Panc1 (cell line): ENCODE measurements around the gene DNASE1L3.
"Not testable (repeated sequence)": the region's sequence is repeated elsewhere in the genome, so short reads cannot be mapped to it uniquely, and the experiment has no call there.

Experiments
- POLR2AphosphoS5 ChIP-seq: IDR thresholded peaks from 2 replicates; pipeline ENCODE4 v1.6.1; 2012; ENCODE audit warnings: mild to moderate bottlenecking, low read depth, low read length, moderate library complexity
- SIN3A ChIP-seq: IDR thresholded peaks from 2 replicates; pipeline ENCODE4 v1.6.1; 2012; ENCODE audit warnings: low read depth, mild to moderate bottlenecking, low read length, moderate library complexity, borderline replicate concordance; ENCODE audit not compliant: insufficient read depth
- TCF7L2 ChIP-seq: IDR thresholded peaks from 2 replicates; pipeline ENCODE4 v1.6.1; 2011; ENCODE audit warnings: mild to moderate bottlenecking, low read depth, low read length, inconsistent platforms
- TF ChIP-seq, protein P1 (sequence below): fragments of 450-650 bp; IDR thresholded peaks from 2 replicates; pipeline ENCODE4 v1.5.1; 2017; ENCODE audit warnings: mild to moderate bottlenecking
- TF ChIP-seq, protein P2 (sequence below), 2 experiments: IDR thresholded peaks; 2 replicates each; pipeline ENCODE4 v1.6.1; 2011 to 2012; ENCODE audit warnings: low read depth in 2 of 2, control low read depth in 1 of 2, low read length in 1 of 2, mild to moderate bottlenecking in 1 of 2, moderate library complexity in 1 of 2; ENCODE audit not compliant: insufficient read depth in 1 of 2

DNA sequence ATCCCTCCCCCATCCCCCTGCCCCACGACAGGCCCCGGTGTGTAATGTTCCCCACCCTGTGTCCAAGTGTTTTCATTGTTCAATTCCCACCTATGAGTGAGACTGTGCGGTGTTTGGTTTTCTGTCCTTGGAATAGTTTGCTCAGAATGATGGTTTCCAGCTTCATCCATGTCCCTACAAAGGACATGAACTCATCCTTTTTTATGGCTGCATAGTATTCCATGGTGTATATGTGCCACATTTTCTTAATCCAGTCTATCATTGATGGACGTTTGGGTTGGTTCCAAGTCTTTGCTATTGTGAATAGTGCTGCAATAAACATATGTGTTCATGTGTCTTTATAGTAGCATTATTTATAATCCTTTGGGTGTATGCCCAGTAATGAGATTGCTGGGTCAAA is 32.1 kb upstream of the DNASE1L3 start:
- TF ChIP-seq, protein P1, sequence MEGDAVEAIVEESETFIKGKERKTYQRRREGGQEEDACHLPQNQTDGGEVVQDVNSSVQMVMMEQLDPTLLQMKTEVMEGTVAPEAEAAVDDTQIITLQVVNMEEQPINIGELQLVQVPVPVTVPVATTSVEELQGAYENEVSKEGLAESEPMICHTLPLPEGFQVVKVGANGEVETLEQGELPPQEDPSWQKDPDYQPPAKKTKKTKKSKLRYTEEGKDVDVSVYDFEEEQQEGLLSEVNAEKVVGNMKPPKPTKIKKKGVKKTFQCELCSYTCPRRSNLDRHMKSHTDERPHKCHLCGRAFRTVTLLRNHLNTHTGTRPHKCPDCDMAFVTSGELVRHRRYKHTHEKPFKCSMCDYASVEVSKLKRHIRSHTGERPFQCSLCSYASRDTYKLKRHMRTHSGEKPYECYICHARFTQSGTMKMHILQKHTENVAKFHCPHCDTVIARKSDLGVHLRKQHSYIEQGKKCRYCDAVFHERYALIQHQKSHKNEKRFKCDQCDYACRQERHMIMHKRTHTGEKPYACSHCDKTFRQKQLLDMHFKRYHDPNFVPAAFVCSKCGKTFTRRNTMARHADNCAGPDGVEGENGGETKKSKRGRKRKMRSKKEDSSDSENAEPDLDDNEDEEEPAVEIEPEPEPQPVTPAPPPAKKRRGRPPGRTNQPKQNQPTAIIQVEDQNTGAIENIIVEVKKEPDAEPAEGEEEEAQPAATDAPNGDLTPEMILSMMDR, result not testable (repeated sequence)
- TF ChIP-seq, protein P2, sequence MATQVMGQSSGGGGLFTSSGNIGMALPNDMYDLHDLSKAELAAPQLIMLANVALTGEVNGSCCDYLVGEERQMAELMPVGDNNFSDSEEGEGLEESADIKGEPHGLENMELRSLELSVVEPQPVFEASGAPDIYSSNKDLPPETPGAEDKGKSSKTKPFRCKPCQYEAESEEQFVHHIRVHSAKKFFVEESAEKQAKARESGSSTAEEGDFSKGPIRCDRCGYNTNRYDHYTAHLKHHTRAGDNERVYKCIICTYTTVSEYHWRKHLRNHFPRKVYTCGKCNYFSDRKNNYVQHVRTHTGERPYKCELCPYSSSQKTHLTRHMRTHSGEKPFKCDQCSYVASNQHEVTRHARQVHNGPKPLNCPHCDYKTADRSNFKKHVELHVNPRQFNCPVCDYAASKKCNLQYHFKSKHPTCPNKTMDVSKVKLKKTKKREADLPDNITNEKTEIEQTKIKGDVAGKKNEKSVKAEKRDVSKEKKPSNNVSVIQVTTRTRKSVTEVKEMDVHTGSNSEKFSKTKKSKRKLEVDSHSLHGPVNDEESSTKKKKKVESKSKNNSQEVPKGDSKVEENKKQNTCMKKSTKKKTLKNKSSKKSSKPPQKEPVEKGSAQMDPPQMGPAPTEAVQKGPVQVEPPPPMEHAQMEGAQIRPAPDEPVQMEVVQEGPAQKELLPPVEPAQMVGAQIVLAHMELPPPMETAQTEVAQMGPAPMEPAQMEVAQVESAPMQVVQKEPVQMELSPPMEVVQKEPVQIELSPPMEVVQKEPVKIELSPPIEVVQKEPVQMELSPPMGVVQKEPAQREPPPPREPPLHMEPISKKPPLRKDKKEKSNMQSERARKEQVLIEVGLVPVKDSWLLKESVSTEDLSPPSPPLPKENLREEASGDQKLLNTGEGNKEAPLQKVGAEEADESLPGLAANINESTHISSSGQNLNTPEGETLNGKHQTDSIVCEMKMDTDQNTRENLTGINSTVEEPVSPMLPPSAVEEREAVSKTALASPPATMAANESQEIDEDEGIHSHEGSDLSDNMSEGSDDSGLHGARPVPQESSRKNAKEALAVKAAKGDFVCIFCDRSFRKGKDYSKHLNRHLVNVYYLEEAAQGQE (IDR thresholded peaks at IDR 0.05; ENCODE audit: insufficient read depth in 1 of 2, low read depth in 2 of 2, low read length in 1 of 2), result not testable (repeated sequence)
- not testable (repeated sequence) for TF ChIP-seq POLR2AphosphoS5, SIN3A, TCF7L2
